NCI-H1092 (cell line): Measurements from ENCODE around the gene ESYT3.
"Not testable (repeated sequence)": the region's sequence is repeated elsewhere in the genome, so short reads cannot be mapped to it uniquely, and the experiment has no call there.

ENCODE experiments used
- DNase-seq: peaks from one replicate; lab custom pipeline; 2025; lab: John Stamatoyannopoulos, UW

Gene ESYT3

DNA sequence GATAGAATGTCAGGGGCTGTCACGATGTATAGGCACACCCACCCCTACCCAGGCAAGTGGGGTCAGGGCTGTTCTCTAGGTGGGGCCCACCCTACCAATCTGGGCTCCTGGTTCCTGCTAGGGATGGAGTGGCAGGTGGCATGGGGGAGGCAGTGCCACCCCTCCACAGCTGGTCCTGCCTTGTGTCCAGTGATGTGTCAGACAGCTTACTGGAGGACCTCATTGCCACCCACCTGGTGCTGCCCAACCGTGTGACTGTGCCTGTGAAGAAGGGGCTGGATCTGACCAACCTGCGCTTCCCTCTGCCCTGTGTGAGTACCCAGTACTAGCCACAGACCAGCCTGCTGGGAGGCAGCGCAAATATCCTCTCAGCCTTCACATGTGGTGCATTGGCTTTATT lies 27.5 kb downstream of the ESYT3 start:
- DNase-seq: no peak

DNA sequence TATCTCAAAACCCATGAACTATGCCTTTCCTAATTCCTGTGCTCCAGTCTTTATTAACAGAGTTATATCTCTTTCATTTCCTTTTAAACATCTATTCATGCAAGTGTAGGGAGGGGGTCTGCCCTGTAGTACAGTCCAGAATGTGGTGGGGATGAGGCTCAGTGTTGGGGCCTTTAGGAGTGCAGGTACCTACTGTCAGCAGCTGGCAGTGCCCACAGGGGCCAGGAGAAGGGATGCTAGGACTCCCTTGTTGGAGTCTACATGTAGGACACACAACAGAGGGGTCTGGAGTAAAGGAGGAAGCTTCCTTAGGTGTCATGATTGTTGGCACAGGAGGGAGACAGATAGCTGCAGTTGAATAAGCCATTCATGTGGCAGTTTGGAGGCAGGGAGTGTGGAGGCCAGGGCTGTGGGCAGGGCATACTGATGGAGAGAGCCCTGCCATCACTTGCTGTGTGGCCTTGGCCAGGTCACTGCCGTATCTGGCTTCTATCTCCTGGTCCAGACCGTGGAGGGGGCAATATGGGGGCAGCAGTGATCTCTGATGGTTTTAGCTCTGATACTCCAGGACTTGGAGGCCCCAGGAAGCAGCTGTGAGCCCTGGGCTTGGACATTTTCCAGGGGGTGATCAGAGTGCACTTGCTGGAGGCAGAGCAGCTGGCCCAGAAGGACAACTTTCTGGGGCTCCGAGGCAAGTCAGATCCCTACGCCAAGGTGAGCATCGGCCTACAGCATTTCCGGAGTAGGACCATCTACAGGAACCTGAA lies 29.5 kb downstream of the ESYT3 start:
- DNase-seq: no peak

DNA sequence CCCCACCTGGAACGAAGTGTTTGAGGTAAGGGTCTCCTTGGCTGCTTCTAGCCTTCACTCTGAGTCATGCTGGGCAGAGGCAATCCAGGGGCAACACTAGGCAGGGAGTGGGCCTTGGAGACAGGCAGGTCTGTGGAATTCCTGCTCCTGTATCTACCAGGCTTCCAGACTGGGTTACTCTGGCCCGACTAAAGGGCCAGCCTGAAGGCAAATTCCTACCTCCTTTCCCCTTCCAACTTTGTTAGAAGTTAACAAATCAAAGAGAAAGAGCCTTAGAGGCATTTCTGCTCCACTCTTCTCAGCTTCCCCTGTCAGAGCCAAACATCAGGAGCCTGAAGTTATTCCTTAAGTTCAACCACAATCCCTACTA lies 30.1 kb downstream of the ESYT3 start:
- DNase-seq: no peak

DNA sequence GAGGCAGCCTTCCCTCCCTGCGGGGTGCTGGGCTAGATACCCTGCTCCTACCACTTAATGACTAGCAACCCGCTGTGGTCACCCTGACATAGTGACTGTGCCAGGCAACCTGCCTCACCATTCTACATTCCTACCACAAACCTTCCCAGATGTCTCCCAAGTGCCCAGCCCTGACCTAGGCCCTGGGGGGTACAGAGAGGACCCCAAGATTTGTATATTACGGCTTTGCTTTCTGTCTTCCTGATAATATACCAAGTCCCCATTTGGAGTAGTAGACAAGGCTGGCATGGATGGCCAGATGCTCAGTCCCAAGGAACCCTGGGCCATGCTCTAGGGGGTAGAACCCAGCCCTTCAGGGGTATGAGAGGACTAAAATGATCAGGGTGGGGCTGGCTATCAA lies 31.0 kb downstream of the ESYT3 start:
- no peak for DNase-seq

DNA sequence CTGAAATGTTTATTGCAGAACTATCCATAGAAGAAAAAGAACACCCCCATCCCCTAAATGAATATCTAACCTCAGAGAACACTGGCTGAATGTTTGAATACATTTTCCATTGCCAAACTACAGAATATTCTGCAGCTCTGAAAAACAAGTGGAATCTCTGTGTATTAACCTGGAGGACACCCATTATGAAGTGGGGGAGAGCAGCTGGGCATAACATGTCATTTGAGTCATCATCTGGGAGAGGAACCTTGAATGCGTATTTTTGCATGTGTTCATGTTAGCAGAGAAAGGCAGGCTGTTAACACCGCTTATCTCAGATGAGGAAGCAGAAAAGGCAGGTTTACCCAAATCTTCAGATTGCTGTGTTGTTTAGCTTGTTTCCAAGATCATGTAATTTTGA lies 31.5 kb downstream of the ESYT3 start:
- DNase-seq: no peak

DNA sequence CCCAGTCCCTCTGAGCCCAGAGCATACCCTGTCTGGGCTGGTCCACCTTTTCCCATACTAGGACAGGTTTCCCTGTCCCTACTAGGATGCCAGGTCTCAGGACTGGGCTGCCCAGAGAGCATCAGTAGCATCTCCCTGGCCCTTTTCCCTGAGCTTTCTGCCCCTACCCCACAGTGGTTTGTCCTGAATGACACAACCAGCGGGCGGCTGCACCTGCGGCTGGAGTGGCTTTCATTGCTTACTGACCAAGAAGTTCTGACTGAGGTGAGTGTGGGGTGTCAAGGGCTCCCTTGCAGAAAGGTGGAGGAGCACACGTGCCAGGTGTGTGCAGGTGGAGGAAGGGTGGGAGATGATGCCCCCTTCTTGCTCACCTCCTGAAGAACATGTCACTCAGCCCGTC lies 33.5 kb downstream of the ESYT3 start:
- no peak for DNase-seq

DNA sequence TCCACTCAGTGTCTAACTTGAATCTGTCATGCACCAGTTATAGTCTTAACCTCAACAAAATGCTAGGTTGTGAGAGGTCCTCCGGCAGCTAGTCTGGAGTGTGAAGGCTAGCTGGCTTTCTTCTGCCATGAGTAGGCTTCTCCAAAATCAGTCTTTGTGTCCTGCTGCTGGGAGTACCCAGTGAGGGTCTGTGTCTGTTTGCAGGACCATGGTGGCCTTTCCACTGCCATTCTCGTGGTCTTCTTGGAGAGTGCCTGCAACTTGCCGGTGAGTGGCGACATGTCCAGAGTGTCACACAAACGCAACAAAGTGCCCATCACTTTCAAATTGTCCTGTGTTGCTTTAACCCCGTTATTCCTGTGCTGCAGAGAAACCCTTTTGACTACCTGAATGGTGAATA lies 34.0 kb downstream of the ESYT3 start:
- DNase-seq: no peak

DNA sequence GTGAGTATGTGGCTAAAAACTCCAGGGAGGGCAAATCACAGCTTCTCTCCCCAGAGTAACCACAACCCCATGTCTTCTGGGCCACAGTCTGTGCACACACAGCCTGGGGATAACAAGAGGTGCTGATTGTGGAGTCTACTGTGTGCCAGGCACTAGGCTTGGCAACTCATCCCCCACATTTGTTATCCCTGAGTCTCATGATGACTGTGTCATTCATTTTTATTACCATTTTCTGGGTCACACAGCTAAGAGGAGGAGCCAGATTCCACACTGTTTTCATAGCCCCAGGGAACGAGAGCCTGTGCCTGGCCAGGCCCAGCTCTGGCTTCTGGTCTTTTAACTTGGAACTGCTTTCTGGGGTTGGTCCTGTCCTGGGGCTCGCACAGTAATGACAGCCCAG lies 34.5 kb downstream of the ESYT3 start:
- DNase-seq: no peak

DNA sequence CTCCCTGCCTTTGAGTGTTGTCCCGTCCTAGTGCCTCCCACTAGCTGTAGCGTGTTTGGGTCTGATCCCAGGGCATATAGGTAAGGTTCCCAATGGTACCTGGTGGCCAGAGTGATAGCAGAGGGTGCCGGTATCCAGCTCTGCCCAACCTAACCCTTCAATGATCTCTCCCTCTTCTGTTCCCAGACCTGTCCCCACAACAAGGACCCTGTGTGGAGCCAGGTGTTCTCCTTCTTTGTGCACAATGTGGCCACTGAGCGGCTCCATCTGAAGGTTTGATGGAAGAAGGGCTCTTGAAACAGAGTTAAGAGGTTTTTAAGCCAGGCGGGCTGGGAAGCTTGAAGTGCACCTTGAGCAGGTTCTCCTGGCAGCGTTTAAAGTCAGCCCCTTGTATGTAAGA lies 35.5 kb downstream of the ESYT3 start:
- no peak for DNase-seq

DNA sequence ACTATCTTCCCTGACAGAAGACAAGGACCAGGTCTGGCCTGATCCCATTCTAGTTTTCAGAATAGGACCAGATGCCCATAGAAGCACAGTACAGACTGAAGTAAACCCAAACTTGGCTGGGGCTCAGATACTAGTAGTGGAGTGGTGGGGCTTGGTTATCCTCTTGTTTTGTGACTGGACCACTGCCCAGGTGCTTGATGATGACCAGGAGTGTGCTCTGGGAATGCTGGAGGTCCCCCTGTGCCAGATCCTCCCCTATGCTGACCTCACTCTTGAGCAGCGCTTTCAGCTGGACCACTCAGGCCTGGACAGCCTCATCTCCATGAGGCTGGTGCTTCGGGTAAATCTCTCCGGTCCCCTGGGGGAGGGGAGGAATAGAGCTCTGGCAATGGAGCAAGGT lies 36.3 kb downstream of the ESYT3 start:
- DNase-seq: no peak

DNA sequence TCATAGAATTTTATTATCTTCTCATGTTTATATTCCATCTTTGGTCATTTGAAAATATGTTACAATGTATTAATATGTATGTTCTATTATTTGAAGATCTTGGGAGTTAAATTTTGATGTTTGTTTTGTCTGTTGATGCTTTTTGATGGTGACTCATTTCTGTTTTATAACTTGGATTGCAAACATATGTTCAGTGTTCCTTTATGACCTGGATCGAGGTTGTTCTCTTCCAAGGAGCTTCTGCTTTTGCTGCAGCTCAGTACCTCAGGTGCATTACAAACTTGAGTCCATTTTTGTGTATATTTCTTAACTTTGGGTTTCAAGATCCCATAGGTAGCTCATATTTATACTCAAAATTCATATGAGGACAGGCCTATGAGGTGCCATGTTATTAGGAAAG lies 37.1 kb downstream of the ESYT3 start:
- DNase-seq: no peak

DNA sequence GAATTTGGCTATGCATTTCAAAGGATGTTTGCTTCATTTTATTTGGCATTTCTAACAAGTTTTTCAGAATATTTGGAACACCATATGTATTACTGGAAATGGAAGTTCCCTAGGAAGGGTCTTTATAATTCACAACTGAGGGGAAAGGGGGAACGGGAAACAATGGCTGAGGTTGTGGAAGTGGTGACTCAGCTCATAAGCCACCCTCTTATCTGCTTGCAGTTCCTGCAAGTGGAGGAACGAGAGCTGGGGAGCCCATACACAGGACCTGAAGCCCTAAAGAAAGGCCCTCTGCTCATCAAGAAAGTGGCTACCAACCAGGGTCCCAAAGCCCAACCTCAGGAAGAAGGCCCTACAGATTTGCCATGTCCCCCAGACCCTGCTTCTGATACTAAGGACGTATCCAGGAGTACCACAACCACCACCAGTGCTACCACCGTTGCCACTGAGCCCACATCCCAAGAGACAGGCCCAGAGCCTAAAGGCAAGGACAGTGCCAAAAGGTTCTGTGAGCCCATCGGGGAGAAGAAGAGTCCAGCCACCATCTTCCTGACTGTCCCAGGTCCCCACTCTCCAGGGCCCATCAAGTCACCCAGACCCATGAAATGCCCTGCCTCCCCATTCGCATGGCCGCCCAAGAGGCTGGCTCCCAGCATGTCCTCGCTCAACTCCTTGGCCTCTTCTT lies 37.9 kb downstream of the ESYT3 start:
- DNase-seq: no peak

DNA sequence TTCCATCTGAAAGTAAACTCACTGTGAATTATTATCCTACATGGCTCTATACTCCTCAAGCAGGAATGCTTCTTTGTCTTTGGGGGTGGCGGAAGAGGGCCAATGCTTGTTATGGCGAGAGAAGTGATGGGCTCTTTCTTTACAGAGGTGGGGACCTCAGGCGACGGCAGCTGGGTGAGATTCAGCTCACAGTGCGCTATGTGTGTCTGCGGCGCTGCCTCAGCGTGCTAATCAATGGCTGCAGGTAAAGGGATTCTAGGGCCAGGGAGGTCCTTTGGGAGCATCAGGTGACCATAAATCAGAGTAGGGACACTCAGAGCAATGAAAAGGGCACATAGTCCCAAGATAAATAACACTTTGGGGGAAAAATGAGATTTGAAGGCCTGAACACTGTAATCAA lies 39.0 kb downstream of the ESYT3 start:
- no peak for DNase-seq

DNA sequence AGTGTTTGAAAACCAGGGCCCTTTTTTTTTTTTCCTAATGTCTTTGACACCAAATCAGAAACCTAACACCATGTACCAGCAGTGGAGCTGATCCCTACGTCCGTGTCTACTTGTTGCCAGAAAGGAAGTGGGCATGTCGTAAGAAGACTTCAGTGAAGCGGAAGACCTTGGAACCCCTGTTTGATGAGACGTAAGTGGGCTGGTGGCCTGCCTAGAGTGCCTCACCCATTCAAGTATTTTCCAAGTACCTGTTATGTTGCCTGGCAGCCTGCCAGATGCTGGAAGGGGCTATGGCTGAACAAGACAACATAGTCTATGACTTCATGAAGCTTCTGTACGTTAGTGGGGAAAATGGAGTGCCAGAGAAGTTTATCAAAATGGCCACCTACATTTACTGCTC lies 39.7 kb downstream of the ESYT3 start:
- DNase-seq: no peak

DNA sequence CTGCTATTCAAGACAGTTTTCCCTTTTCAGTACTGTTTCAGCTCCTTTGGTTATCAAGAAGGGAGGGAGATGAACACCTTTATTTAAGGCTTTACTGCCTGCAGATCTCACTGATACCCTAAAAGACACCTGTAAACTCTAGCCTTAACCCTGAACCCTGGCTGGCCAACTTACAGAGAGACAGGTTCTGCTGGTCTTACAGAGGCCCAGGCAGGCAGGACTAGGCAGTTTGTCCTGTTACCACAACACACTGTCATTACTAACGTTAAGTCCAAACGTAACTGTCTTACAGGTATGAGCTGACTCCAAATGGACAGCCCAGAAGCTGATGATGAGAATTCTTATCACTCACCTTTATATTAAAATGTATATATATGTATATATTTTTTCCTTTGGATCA lies 42.1 kb downstream of the ESYT3 start:
- DNase-seq: no peak

DNA sequence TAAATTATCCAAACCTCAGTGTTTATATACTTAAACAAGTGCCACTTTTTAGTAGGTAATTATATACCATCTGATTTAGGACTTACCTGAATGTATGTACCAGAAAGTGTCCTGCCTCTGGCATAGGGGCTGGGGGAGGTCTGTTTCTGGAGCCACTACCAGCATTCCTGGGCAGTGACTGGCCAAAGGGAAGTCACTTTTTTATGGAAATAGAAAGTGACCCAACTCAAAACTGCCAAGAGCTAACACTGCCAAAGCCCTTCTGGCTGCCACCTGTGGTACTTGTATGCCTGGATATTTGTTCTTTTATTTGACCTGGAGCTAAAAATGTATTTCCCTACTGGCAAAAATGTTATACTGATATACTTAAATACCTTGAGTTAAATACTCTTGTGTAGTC lies 42.7 kb downstream of the ESYT3 start:
- DNase-seq: no peak

DNA sequence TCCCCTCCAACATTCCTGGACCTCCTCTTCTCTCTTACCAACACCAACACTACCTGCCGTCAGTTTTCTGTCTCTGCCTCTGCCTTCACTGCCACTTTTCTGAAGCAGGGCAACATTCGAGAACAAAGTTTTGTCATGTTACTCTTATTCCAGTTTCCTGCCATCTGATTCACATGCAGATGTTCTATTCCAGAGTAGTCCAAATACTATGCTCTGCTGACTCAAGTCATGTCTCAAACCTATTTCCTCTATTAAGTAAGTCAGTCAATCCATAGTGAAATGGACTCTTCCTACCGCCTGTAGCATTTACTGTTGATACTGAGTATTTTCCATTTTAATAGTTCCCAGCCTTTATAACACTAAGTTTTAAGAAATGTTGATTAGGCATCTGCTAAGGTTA lies 43.4 kb downstream of the ESYT3 start:
- DNase-seq: no peak

DNA sequence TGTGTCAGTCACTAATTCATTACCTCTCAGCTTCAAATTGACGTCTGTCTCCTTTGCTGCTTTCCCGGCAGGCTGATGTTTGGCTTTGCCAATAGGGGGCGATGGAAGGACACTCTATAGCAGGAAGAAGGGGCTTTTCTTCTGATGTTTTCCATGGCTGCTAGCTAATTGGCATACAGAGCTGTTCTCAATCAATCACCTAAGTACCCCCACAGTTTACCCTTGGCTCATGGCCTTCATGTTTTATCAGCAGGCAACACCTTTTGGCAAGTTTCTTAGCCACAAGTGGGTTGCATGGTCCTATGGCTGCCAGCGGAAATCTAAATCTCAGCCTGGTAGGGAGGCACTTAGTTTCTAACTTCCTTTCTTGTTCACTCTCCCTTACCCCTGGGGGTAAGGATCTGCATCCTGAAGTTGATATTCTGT lies 45.0 kb downstream of the ESYT3 start:
- peak; percentile 19 for DNase-seq

DNA sequence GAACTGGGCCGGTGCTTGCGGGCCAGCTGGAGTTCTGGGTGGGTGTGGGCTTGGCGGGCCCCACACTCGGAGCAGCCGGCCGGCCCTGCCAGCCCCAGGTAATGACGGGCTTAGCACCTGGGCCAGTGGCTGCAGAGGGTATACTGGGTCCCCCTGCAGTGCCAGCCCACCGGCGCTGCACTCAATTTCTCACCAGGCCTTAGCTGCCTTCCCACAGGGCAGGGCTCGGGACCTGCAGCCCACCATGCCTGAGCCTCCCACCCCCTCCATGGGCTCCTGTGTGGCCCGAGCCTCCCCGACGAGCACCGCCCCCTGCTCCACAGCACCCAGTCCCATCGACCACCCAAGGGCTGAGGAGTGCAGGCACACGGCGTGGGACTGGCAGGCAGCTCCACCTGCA lies 50.3 kb downstream of the ESYT3 start:
- DNase-seq: not testable (repeated sequence)

DNA sequence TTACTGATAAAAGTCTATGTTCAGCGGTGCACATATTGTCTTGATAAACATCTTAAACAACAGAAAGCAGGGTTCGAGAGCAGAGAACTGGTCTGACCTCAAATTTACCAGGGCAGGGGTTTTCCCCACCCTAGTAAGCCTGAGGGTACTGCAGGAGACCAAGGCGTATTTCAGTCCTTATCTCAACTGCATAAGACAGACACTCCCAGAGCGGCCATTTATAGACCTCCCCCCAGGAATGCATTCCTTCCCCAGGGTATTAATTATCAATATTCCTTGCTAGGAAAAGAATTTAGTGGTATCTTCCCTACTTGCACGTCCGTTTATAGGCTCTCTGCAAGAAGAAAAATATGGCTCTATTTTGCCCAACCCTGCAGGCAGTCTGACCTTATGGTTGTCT lies 52.2 kb downstream of the ESYT3 start:
- not testable (repeated sequence) for DNase-seq

DNA sequence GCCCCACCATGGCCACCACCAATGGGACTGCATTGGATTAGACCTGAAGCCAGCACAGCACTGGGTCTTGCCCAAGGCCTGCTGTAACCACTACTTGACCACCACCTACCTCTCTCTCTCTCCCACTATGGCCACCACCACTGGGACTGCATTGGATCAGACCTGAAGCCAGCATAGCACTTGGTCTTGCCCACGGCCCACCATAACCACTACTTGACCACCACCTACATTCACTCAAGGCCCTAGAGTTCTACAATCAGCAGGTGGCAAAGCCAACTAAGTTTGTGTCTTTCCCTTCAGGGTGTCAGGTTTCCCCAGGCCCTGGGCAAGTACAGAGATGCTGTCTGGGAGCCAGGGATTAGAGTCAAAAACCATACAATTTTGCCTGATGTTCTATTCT lies 57.6 kb downstream of the ESYT3 start:
- DNase-seq: no peak

DNA sequence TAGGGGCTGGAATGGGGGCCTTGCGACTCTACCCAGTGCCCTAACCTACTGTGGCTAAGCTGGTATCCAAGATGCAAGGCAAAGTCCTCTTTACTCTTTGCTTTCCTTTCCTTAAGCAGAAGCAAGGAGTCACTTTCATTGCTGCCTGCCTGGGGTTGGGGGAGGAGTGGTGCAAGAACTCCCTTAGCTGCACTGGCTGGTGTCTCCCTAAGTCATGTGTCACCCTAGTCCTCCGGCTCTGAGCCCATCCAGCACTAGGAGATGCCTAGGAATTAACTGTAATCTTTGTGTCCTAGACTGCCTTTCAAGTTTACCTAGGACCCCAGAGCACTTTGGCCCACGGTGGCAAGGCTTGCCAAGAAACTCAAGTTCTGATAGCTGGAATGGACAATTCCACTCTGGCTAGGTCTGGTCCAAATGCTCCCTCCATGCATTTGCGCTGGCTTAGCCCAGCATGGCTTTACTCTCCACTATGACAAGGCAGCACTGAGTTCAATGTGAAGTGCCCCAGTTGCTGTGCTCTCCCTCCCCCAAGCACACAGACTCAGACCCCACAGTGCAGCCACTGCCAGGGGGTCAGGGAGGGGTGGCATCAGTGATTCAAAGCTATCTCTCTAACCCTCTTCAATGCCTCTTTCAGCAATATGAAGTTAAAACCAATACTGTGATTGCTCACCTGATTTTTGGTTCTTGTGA lies 58.7 kb downstream of the ESYT3 start:
- DNase-seq: no peak
